Measurements from ENCODE around the gene DGKB.

The DGKB gene

GRCh38 chr7:14626076-14626475 lies 276.5 kb downstream of the DGKB start:
- TF ChIP-seq EP300 (IDR thresholded peaks at IDR 0.05; ENCODE audit: borderline replicate concordance) (no peak), REST (IDR thresholded peaks at IDR 0.05; ENCODE audit: low read depth) (no peak), CEBPB (IDR thresholded peaks at IDR 0.05) (no peak), RAD21 (IDR thresholded peaks at IDR 0.05; ENCODE audit: low read depth) (no peak), YY1 (IDR thresholded peaks at IDR 0.05; ENCODE audit: low read depth) (no peak), CREB1 (IDR thresholded peaks at IDR 0.05; ENCODE audit: low read depth) (no peak), ZBTB7A (IDR thresholded peaks at IDR 0.05; ENCODE audit: low read depth) (no peak), TAF1 (IDR thresholded peaks at IDR 0.05; ENCODE audit: low read depth) (no peak), EGR1 (IDR thresholded peaks at IDR 0.05) (no peak)
- TF ChIP-seq, protein P1, sequence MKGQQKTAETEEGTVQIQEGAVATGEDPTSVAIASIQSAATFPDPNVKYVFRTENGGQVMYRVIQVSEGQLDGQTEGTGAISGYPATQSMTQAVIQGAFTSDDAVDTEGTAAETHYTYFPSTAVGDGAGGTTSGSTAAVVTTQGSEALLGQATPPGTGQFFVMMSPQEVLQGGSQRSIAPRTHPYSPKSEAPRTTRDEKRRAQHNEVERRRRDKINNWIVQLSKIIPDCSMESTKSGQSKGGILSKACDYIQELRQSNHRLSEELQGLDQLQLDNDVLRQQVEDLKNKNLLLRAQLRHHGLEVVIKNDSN (IDR thresholded peaks at IDR 0.05): no peak
- TF ChIP-seq, protein P2, sequence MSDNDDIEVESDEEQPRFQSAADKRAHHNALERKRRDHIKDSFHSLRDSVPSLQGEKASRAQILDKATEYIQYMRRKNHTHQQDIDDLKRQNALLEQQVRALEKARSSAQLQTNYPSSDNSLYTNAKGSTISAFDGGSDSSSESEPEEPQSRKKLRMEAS (IDR thresholded peaks at IDR 0.05): no peak

DNA sequence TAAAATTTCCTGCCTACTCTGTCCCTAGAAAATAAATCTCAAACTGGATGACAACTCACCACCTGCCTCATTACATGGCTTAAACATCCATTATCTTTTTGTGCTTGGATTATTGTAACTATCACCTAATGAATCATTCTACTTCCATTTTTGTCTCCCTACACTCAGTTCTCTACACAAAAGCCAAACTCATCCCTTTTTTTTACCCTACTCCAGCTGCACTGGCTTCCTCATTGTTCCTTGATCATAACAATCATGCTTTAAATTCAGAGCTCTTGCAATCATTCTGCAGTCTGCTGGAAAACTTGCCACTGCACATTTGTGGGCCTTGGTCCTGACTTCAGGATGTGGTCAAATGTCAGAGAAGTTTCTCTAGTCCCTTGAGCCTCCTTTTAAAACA lies 280.0 kb downstream of the DGKB start:
- TF ChIP-seq TAF1 (IDR thresholded peaks at IDR 0.05; ENCODE audit: low read depth): no peak
- TF ChIP-seq EP300 (IDR thresholded peaks at IDR 0.05; ENCODE audit: borderline replicate concordance): no peak
- TF ChIP-seq, protein P1 (IDR thresholded peaks at IDR 0.05): no peak
- TF ChIP-seq TCF12 (IDR thresholded peaks at IDR 0.05; ENCODE audit: low read depth): no peak
- TF ChIP-seq NFIC (IDR thresholded peaks at IDR 0.05): no peak
- no peak for TF ChIP-seq CREB1 (IDR thresholded peaks at IDR 0.05; ENCODE audit: low read depth)
- TF ChIP-seq TEAD4 (IDR thresholded peaks at IDR 0.05): no peak
- TF ChIP-seq, protein P2 (IDR thresholded peaks at IDR 0.05): no peak
- TF ChIP-seq RAD21 (IDR thresholded peaks at IDR 0.05; ENCODE audit: low read depth): no peak
- no peak for TF ChIP-seq REST (IDR thresholded peaks at IDR 0.05; ENCODE audit: low read depth)
- no peak for TF ChIP-seq EGR1 (IDR thresholded peaks at IDR 0.05)

- TF ChIP-seq, protein P1 (IDR thresholded peaks at IDR 0.05): no peak
- TF ChIP-seq YY1 (IDR thresholded peaks at IDR 0.05; ENCODE audit: low read depth) (no peak), TAF1 (IDR thresholded peaks at IDR 0.05; ENCODE audit: low read depth) (no peak)
Observed at GRCh38 chr7:14606101-14606500, 296.4 kb downstream of the DGKB start.

DNA sequence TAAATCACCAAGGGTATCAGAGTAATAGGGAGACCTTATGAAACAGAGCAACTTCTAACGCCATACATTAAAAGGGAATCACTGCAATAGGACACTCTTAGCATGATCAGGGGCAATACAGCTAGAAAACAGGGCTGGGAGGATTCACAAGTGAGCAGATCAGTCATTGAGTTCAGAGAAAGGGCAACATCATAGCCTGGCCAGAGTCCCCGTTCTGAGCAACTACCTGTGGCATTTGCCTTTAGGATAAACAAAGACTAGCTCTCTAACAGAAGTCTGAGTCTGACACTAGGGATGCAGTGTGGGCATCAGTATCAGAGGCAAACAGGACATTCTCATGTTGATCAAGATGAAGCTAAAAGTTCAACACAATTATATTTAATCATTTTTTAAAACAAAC lies 297.9 kb downstream of the DGKB start:
- TF ChIP-seq, protein P2 (IDR thresholded peaks at IDR 0.05): no peak
- TF ChIP-seq, protein P1 (IDR thresholded peaks at IDR 0.05): no peak
- TF ChIP-seq RAD21 (IDR thresholded peaks at IDR 0.05; ENCODE audit: low read depth): no peak
- TF ChIP-seq TAF1 (IDR thresholded peaks at IDR 0.05; ENCODE audit: low read depth): no peak
- no peak for TF ChIP-seq NFIC (IDR thresholded peaks at IDR 0.05)
- TF ChIP-seq TCF12 (IDR thresholded peaks at IDR 0.05; ENCODE audit: low read depth): no peak
- no peak for TF ChIP-seq CEBPB (IDR thresholded peaks at IDR 0.05)
- no peak for TF ChIP-seq EGR1 (IDR thresholded peaks at IDR 0.05)
- no peak for TF ChIP-seq ZBTB7A (IDR thresholded peaks at IDR 0.05; ENCODE audit: low read depth)
- TF ChIP-seq REST (IDR thresholded peaks at IDR 0.05; ENCODE audit: low read depth): no peak
- no peak for TF ChIP-seq TEAD4 (IDR thresholded peaks at IDR 0.05)
- TF ChIP-seq YY1 (IDR thresholded peaks at IDR 0.05; ENCODE audit: low read depth): no peak
- TF ChIP-seq CREB1 (IDR thresholded peaks at IDR 0.05; ENCODE audit: low read depth): no peak
- TF ChIP-seq EP300 (IDR thresholded peaks at IDR 0.05; ENCODE audit: borderline replicate concordance): no peak
- no peak for TF ChIP-seq FOXM1 (IDR thresholded peaks at IDR 0.05; ENCODE audit: borderline replicate concordance, low read depth)

Measured in Ishikawa (cell line).